Hypothalamus (tissue), 51 donors: ENCODE data around the gene SMIM31.

Source experiments
- DNase-seq, 51 donors: peaks; one replicate each; lab custom pipeline; 2025; lab: John Stamatoyannopoulos, UW

The SMIM31 gene

GRCh38 chr4:164753873-164754488 lies at the start of gene SMIM31:
TSS of gene SMIM31 (plus strand) at chr4:164754131. CDS start at chr4:164770444, 16,313 bp downstream.
- DNase-seq, result no peak

- DNase-seq, result no peak
Measured at GRCh38 chr4:164706675-164707074, 47.3 kb upstream of the SMIM31 start.

GRCh38 chr4:164716901-164717300 lies 37.0 kb upstream of the SMIM31 start:
- peak in 1 of 51 donors; percentile 0 for DNase-seq

- DNase-seq, result no peak
Measured at GRCh38 chr4:164718827-164719226, 35.1 kb upstream of the SMIM31 start.

- no peak for DNase-seq
Measured at GRCh38 chr4:164725066-164725465, 28.9 kb upstream of the SMIM31 start.

GRCh38 chr4:164730705-164731393 lies 23.1 kb upstream of the SMIM31 start:
- DNase-seq, result no peak

- DNase-seq, result peak in 44 of 51 donors; percentile 0 to 75 (median 10)
Measured at GRCh38 chr4:164731827-164732474, 22.0 kb upstream of the SMIM31 start.

GRCh38 chr4:164734484-164734883 lies 19.4 kb upstream of the SMIM31 start:
- no peak for DNase-seq

- no peak for DNase-seq
Measured at GRCh38 chr4:164748375-164748774, 5.6 kb upstream of the SMIM31 start.

- no peak for DNase-seq
Measured at GRCh38 chr4:164755432-164755831, 1.5 kb downstream of the SMIM31 start.

- no peak for DNase-seq
Measured at GRCh38 chr4:164756686-164757085, 2.8 kb downstream of the SMIM31 start.

- no peak for DNase-seq
Measured at GRCh38 chr4:164761241-164761640, 7.3 kb downstream of the SMIM31 start.

- no peak for DNase-seq
Measured at GRCh38 chr4:164761746-164762275, 7.9 kb downstream of the SMIM31 start.

GRCh38 chr4:164765096-164765495 lies 11.2 kb downstream of the SMIM31 start:
- no peak for DNase-seq

- DNase-seq, result peak in 3 of 51 donors; percentile 1 to 3 (median 2)
Measured at GRCh38 chr4:164765833-164766232, 11.9 kb downstream of the SMIM31 start.

- no peak for DNase-seq
Measured at GRCh38 chr4:164768516-164768915, 14.6 kb downstream of the SMIM31 start.

GRCh38 chr4:164770010-164770724 lies 16.2 kb downstream of the SMIM31 start:
- DNase-seq, result no peak

GRCh38 chr4:164771088-164771487 lies 17.2 kb downstream of the SMIM31 start:
- no peak for DNase-seq

GRCh38 chr4:164772076-164772475 lies 18.1 kb downstream of the SMIM31 start:
- no peak for DNase-seq

GRCh38 chr4:164779080-164779479 lies 25.1 kb downstream of the SMIM31 start:
- no peak for DNase-seq

GRCh38 chr4:164779811-164780216 lies 25.9 kb downstream of the SMIM31 start:
- peak in 14 of 51 donors; percentile 0 to 32 (median 7) for DNase-seq
